Upper lobe of right lung (tissue), 1 donor: ENCODE measurements around the gene TNS1. TPM values are rescaled to one million over a fixed set of nuclear protein-coding genes. Genes with fewer than 3 reads are reported as not detected.
A peak's percentile ranks its signal among the peaks of the same experiment; 100 is the strongest.

Experiments
- ATAC-seq: fragments of 200-7000 bp; cut with Tn5 transposase; one replicate; pipeline ENCODE4 v1.9.1; 2020; ENCODE audit warnings: mild to moderate bottlenecking, moderate library complexity
- DNase-seq: peaks from one replicate; pipeline ENCODE4 v3.0.0-alpha.2; 2020
- H3K27ac ChIP-seq: fragments of 200-600 bp; one replicate; pipeline ENCODE4 v1.8.0; 2022
- H3K27me3 ChIP-seq: fragments of 200-600 bp; one replicate; pipeline ENCODE4 v1.8.0; 2022; ENCODE audit warnings: mild to moderate bottlenecking
- H3K36me3 ChIP-seq: fragments of 200-600 bp; one replicate; pipeline ENCODE4 v1.8.0; 2022
- H3K4me1 ChIP-seq: fragments of 200-600 bp; one replicate; pipeline ENCODE4 v1.8.0; 2022
- H3K4me3 ChIP-seq: fragments of 200-600 bp; one replicate; pipeline ENCODE4 v1.8.0; 2022; ENCODE audit warnings: mild to moderate bottlenecking
- H3K9me3 ChIP-seq: fragments of 200-600 bp; one replicate; pipeline ENCODE4 v1.8.0; 2022
- CTCF ChIP-seq: fragments of 200-600 bp; IDR thresholded peaks from one replicate; pipeline ENCODE4 v1.8.0; 2022; ENCODE audit warnings: antibody characterized with exemption
- intact Hi-C: fragments of 100-400 bp; cut with DNase I; formaldehyde crosslinking; loops from one replicate; pipeline ENCODE4 v1.11.0; 2022
- total RNA-seq: library from RNA; stranded (reverse); fragmentation: NEBNext Ultra II Directional; extraction: Animal tissue kit (Norgen Biotek cat#: 25700); gene quantifications from one replicate; pipeline ENCODE4 v1.2.1, GENCODE V29; 2021
- donor health status: DM: no; HTN: yes; CAD: no; lungs with severe emphysema.

Gene TNS1
- total RNA-seq, 1 donor from 2014 or later: 669 TPM

GRCh38 chr2:217880287-217880889 is 122.4 kb downstream of the TNS1 start:
- TF ChIP-seq CTCF: peak; percentile 18
- no peak for DNase-seq
- no peaks in the 10 kb centered on the region for H3K9me3 ChIP-seq
- no peak for ATAC-seq
- H3K36me3 ChIP-seq: peaks cover 100% of the 10 kb centered on the region
- H3K4me1 ChIP-seq: peaks cover 5% of the 10 kb centered on the region
- H3K4me3 ChIP-seq: no peak overlapping the region
- peak overlapping the region; percentile 30 for H3K27ac ChIP-seq
- intact Hi-C loops: loop anchor here (10.0 kb wide), 1 partner anchor 114 kb away; no protein-coding TSS in a partner anchor
- H3K27me3 ChIP-seq: no peaks in the 10 kb centered on the region

- no peak for DNase-seq
- TF ChIP-seq CTCF: no peak
- H3K9me3 ChIP-seq: no peaks in the 10 kb centered on the region
- H3K4me3 ChIP-seq: no peak overlapping the region
- H3K27ac ChIP-seq: peak overlapping the region; percentile 30
- peaks cover 100% of the 10 kb centered on the region for H3K36me3 ChIP-seq
- intact Hi-C loops: no loop called here
- H3K27me3 ChIP-seq: no peaks in the 10 kb centered on the region
- H3K4me1 ChIP-seq: peaks cover 5% of the 10 kb centered on the region
- no peak for ATAC-seq
Measured at GRCh38 chr2:217878915-217879590, 123.7 kb downstream of the TNS1 start.

- Histone ChIP-seq H3K9me3 (no peaks in the 10 kb centered on the region), H3K36me3 (peaks cover 97% of the 10 kb centered on the region), H3K27me3 (no peaks in the 10 kb centered on the region), H3K4me1 (peaks cover 5% of the 10 kb centered on the region), H3K4me3 (no peak overlapping the region), H3K27ac (peak overlapping the region; percentile 24)
- no peak for TF ChIP-seq CTCF
- ATAC-seq: no peak
- intact Hi-C loops: no loop called here
- no peak for DNase-seq
Measured at GRCh38 chr2:217877866-217878265, 124.9 kb downstream of the TNS1 start.

- Histone ChIP-seq H3K9me3 (no peaks in the 10 kb centered on the region), H3K36me3 (peaks cover 97% of the 10 kb centered on the region), H3K27ac (no peak overlapping the region), H3K4me3 (no peak overlapping the region), H3K4me1 (peaks cover 4% of the 10 kb centered on the region), H3K27me3 (no peaks in the 10 kb centered on the region)
- no peak for TF ChIP-seq CTCF
- DNase-seq (no peak), ATAC-seq (no peak)
- intact Hi-C loops: no loop called here
Measured at GRCh38 chr2:217876253-217876570, 126.6 kb downstream of the TNS1 start.

GRCh38 chr2:217875556-217876252 is 127.1 kb downstream of the TNS1 start:
- ATAC-seq: no peak
- Histone ChIP-seq H3K9me3 (no peaks in the 10 kb centered on the region), H3K27ac (no peak overlapping the region), H3K4me1 (no peaks in the 10 kb centered on the region), H3K36me3 (peaks cover 97% of the 10 kb centered on the region), H3K27me3 (no peaks in the 10 kb centered on the region), H3K4me3 (no peak overlapping the region)
- no peak for DNase-seq
- intact Hi-C loops: no loop called here
- no peak for TF ChIP-seq CTCF
